ENCODE data around the gene PI4KA.

- TF ChIP-seq POLR2A (IDR thresholded peaks at IDR 0.05), result no peak
- no peak for TF ChIP-seq CTCF (IDR thresholded peaks at IDR 0.05)
Observed at GRCh38 chr22:20764729-20765128, 93.9 kb downstream of the PI4KA start.
